Myocyte (in vitro differentiated cells): ENCODE data around the gene RFPL2. TPM values are rescaled to one million over a fixed set of nuclear protein-coding genes. Genes with fewer than 3 reads are reported as not detected.
"Not testable (repeated sequence)": the region's sequence is repeated elsewhere in the genome, so short reads cannot be mapped to it uniquely, and the experiment has no call there.

Experiments used
- DNase-seq: peaks from one replicate; pipeline ENCODE4 v3.0.0-alpha.2; 2012; ENCODE audit warnings: low read depth
- total RNA-seq: library from RNA; depleted of rRNA; stranded (reverse); fragments of >200 nt; gene quantifications from 2 replicates; pipeline ENCODE4 v1.2.3, GENCODE V29; 2014

The RFPL2 gene
- total RNA-seq, 1 donor from 2014 or later: not detected

- DNase-seq: no peak
Observed at GRCh38 chr22:32205974-32206773, 1.3 kb upstream of the RFPL2 start.

GRCh38 chr22:32204040-32204855, 625 bp downstream of the RFPL2 start:
- DNase-seq: no peak

GRCh38 chr22:32203181-32204039, 1.5 kb downstream of the RFPL2 start:
- no peak for DNase-seq

GRCh38 chr22:32202539-32203180, 2.2 kb downstream of the RFPL2 start:
- peak; percentile 78 for DNase-seq

- no peak for DNase-seq
Observed at GRCh38 chr22:32202161-32202538, 2.7 kb downstream of the RFPL2 start.

- DNase-seq: no peak
Observed at GRCh38 chr22:32200752-32201151, 4.1 kb downstream of the RFPL2 start.

- DNase-seq: no peak
Observed at GRCh38 chr22:32199961-32200360, 4.9 kb downstream of the RFPL2 start.

- no peak for DNase-seq
Observed at GRCh38 chr22:32199341-32199740, 5.5 kb downstream of the RFPL2 start.

- not testable (repeated sequence) for DNase-seq
Observed at GRCh38 chr22:32197553-32198226, 7.2 kb downstream of the RFPL2 start.

- not testable (repeated sequence) for DNase-seq
Observed at GRCh38 chr22:32195900-32196299, 9.0 kb downstream of the RFPL2 start.

- not testable (repeated sequence) for DNase-seq
Observed at GRCh38 chr22:32193346-32193745, 11.5 kb downstream of the RFPL2 start.

- DNase-seq: not testable (repeated sequence)
Observed at GRCh38 chr22:32191021-32191420, 13.9 kb downstream of the RFPL2 start.

- DNase-seq: no peak
Observed at GRCh38 chr22:32185821-32186220, 19.1 kb downstream of the RFPL2 start.

GRCh38 chr22:32183625-32184024, 21.2 kb downstream of the RFPL2 start:
- no peak for DNase-seq

- DNase-seq: no peak
Observed at GRCh38 chr22:32181043-32181442, 23.8 kb downstream of the RFPL2 start.

- no peak for DNase-seq
Observed at GRCh38 chr22:32177221-32177765, 27.6 kb downstream of the RFPL2 start.

GRCh38 chr22:32175683-32176644, 28.9 kb downstream of the RFPL2 start:
- DNase-seq: no peak

GRCh38 chr22:32175115-32175514, 29.8 kb downstream of the RFPL2 start:
- DNase-seq: no peak

- DNase-seq: no peak
Observed at GRCh38 chr22:32165681-32166080, 39.2 kb downstream of the RFPL2 start.
